NCI-H1048 (cell line): ENCODE results near the gene CPE.

ENCODE experiments used
- DNase-seq: peaks from one replicate; lab custom pipeline; 2025; lab: John Stamatoyannopoulos, UW

The CPE gene

GRCh38 chr4:165367040-165367439 lies 11.8 kb upstream of the CPE start:
- no peak for DNase-seq

GRCh38 chr4:165368114-165368513 lies 10.7 kb upstream of the CPE start:
- DNase-seq = no peak

- no peak for DNase-seq
Observed at GRCh38 chr4:165368567-165368966, 10.2 kb upstream of the CPE start.

GRCh38 chr4:165369522-165369921 lies 9.3 kb upstream of the CPE start:
- no peak for DNase-seq

GRCh38 chr4:165370530-165370929 lies 8.3 kb upstream of the CPE start:
- no peak for DNase-seq

- no peak for DNase-seq
Observed at GRCh38 chr4:165375465-165375864, 3.3 kb upstream of the CPE start.

GRCh38 chr4:165378398-165378744 lies 437 bp upstream of the CPE start:
- no peak for DNase-seq

- no peak for DNase-seq
Observed at GRCh38 chr4:165379678-165380064, 863 bp downstream of the CPE start.

- DNase-seq = no peak
Observed at GRCh38 chr4:165380805-165381204, 2.0 kb downstream of the CPE start.

- DNase-seq = no peak
Observed at GRCh38 chr4:165381821-165382373, 3.1 kb downstream of the CPE start.

GRCh38 chr4:165382640-165383039 lies 3.8 kb downstream of the CPE start:
- DNase-seq = no peak

GRCh38 chr4:165383591-165384073 lies 4.8 kb downstream of the CPE start:
- DNase-seq = no peak

GRCh38 chr4:165384186-165384585 lies 5.4 kb downstream of the CPE start:
- DNase-seq = no peak

- no peak for DNase-seq
Observed at GRCh38 chr4:165384598-165384997, 5.8 kb downstream of the CPE start.

GRCh38 chr4:165385126-165385525 lies 6.3 kb downstream of the CPE start:
- no peak for DNase-seq

- no peak for DNase-seq
Observed at GRCh38 chr4:165386328-165386727, 7.5 kb downstream of the CPE start.

GRCh38 chr4:165388756-165389155 lies 9.9 kb downstream of the CPE start:
- DNase-seq = no peak

- no peak for DNase-seq
Observed at GRCh38 chr4:165393051-165393450, 14.2 kb downstream of the CPE start.

GRCh38 chr4:165393704-165394103 lies 14.9 kb downstream of the CPE start:
- no peak for DNase-seq

- DNase-seq = no peak
Observed at GRCh38 chr4:165394275-165394674, 15.5 kb downstream of the CPE start.

- DNase-seq = no peak
Observed at GRCh38 chr4:165398570-165398969, 19.8 kb downstream of the CPE start.

- DNase-seq = no peak
Observed at GRCh38 chr4:165402375-165402774, 23.6 kb downstream of the CPE start.

- no peak for DNase-seq
Observed at GRCh38 chr4:165403048-165403447, 24.2 kb downstream of the CPE start.

- no peak for DNase-seq
Observed at GRCh38 chr4:165403637-165404036, 24.8 kb downstream of the CPE start.

GRCh38 chr4:165404080-165404479 lies 25.3 kb downstream of the CPE start:
- no peak for DNase-seq
